IPS-15b (cell line): ENCODE data around the gene C5.
A peak's percentile ranks its signal among the peaks of the same experiment; 100 is the strongest.

Source experiments
- H3K27me3 ChIP-seq: one replicate; pipeline ENCODE4 v1.6.1; 2013; ENCODE audit warnings: low read length; ENCODE audit not compliant: control insufficient read depth, insufficient read depth
- H3K36me3 ChIP-seq: one replicate; pipeline ENCODE4 v1.6.1; 2013; ENCODE audit warnings: low read length; ENCODE audit not compliant: control insufficient read depth, insufficient read depth
- H3K4me1 ChIP-seq: one replicate; pipeline ENCODE4 v1.6.1; 2013; ENCODE audit warnings: mild to moderate bottlenecking, low read length; ENCODE audit not compliant: control insufficient read depth, insufficient read depth
- H3K4me3 ChIP-seq: one replicate; pipeline ENCODE4 v1.5.1; 2013; ENCODE audit warnings: low read depth, low read length
- H3K9ac ChIP-seq: one replicate; pipeline ENCODE4 v1.6.1; 2013; ENCODE audit warnings: low read depth, mild to moderate bottlenecking, low read length
- H3K9me3 ChIP-seq: one replicate; pipeline ENCODE4 v1.6.1; 2013; ENCODE audit warnings: mild to moderate bottlenecking, low read length; ENCODE audit not compliant: control insufficient read depth, insufficient read depth

C5 gene

GRCh38 chr9:121071756-121072421, 21.8 kb upstream of the C5 start:
- no peaks in the 10 kb centered on the region for H3K36me3 ChIP-seq
- H3K9me3 ChIP-seq = no peaks in the 10 kb centered on the region
- H3K27me3 ChIP-seq = peaks cover 87% of the 10 kb centered on the region
- no peak overlapping the region for H3K9ac ChIP-seq
- peaks cover 3% of the 10 kb centered on the region for H3K4me1 ChIP-seq
- peak overlapping the region; percentile 8 for H3K4me3 ChIP-seq

- Histone ChIP-seq H3K4me3 (no peak overlapping the region), H3K36me3 (no peaks in the 10 kb centered on the region), H3K4me1 (peaks cover 3% of the 10 kb centered on the region), H3K9me3 (no peaks in the 10 kb centered on the region), H3K9ac (no peak overlapping the region), H3K27me3 (peaks cover 82% of the 10 kb centered on the region)
Measured at GRCh38 chr9:121071370-121071755, 21.3 kb upstream of the C5 start.

- peaks cover 69% of the 10 kb centered on the region for H3K27me3 ChIP-seq
- no peaks in the 10 kb centered on the region for H3K36me3 ChIP-seq
- H3K4me3 ChIP-seq = no peak overlapping the region
- no peak overlapping the region for H3K9ac ChIP-seq
- H3K9me3 ChIP-seq = no peaks in the 10 kb centered on the region
- no peaks in the 10 kb centered on the region for H3K4me1 ChIP-seq
Measured at GRCh38 chr9:121069396-121069795, 19.3 kb upstream of the C5 start.

- H3K27me3 ChIP-seq = peaks cover 52% of the 10 kb centered on the region
- H3K9me3 ChIP-seq = no peaks in the 10 kb centered on the region
- H3K4me3 ChIP-seq = no peak overlapping the region
- H3K4me1 ChIP-seq = no peaks in the 10 kb centered on the region
- no peaks in the 10 kb centered on the region for H3K36me3 ChIP-seq
- H3K9ac ChIP-seq = no peak overlapping the region
Measured at GRCh38 chr9:121067640-121068039, 17.6 kb upstream of the C5 start.

- Histone ChIP-seq H3K9me3 (no peaks in the 10 kb centered on the region), H3K4me1 (no peaks in the 10 kb centered on the region), H3K9ac (no peak overlapping the region), H3K27me3 (peaks cover 44% of the 10 kb centered on the region), H3K4me3 (no peak overlapping the region), H3K36me3 (no peaks in the 10 kb centered on the region)
Measured at GRCh38 chr9:121066850-121067249, 16.8 kb upstream of the C5 start.

GRCh38 chr9:121059998-121060636, 10.0 kb upstream of the C5 start:
- no peaks in the 10 kb centered on the region for H3K4me1 ChIP-seq
- no peaks in the 10 kb centered on the region for H3K9me3 ChIP-seq
- H3K4me3 ChIP-seq = no peak overlapping the region
- no peaks in the 10 kb centered on the region for H3K27me3 ChIP-seq
- no peaks in the 10 kb centered on the region for H3K36me3 ChIP-seq
- H3K9ac ChIP-seq = no peak overlapping the region

- Histone ChIP-seq H3K27me3 (no peaks in the 10 kb centered on the region), H3K4me1 (no peaks in the 10 kb centered on the region), H3K4me3 (no peak overlapping the region), H3K36me3 (no peaks in the 10 kb centered on the region), H3K9ac (no peak overlapping the region), H3K9me3 (no peaks in the 10 kb centered on the region)
Measured at GRCh38 chr9:121059513-121059912, 9.4 kb upstream of the C5 start.

- no peaks in the 10 kb centered on the region for H3K36me3 ChIP-seq
- no peak overlapping the region for H3K4me3 ChIP-seq
- no peaks in the 10 kb centered on the region for H3K9me3 ChIP-seq
- H3K27me3 ChIP-seq = no peaks in the 10 kb centered on the region
- H3K9ac ChIP-seq = no peak overlapping the region
- H3K4me1 ChIP-seq = peaks cover 5% of the 10 kb centered on the region
Measured at GRCh38 chr9:121057821-121058220, 7.7 kb upstream of the C5 start.

GRCh38 chr9:121055642-121056143, 5.6 kb upstream of the C5 start:
- Histone ChIP-seq H3K9ac (no peak overlapping the region), H3K36me3 (no peaks in the 10 kb centered on the region)

GRCh38 chr9:121053544-121053943, 3.5 kb upstream of the C5 start:
- peaks cover 5% of the 10 kb centered on the region for H3K4me1 ChIP-seq
- H3K9ac ChIP-seq = no peak overlapping the region
- H3K36me3 ChIP-seq = no peaks in the 10 kb centered on the region
- H3K4me3 ChIP-seq = no peak overlapping the region
- no peaks in the 10 kb centered on the region for H3K27me3 ChIP-seq
- H3K9me3 ChIP-seq = no peaks in the 10 kb centered on the region

More at GRCh38 chr9:121055642-121056143, 5.6 kb upstream of the C5 start:
- Histone ChIP-seq H3K4me1 (peaks cover 5% of the 10 kb centered on the region), H3K27me3 (no peaks in the 10 kb centered on the region), H3K4me3 (no peak overlapping the region), H3K9me3 (no peaks in the 10 kb centered on the region)

GRCh38 chr9:121048618-121049017, 1.5 kb downstream of the C5 start:
- no peak overlapping the region for H3K4me3 ChIP-seq
- no peaks in the 10 kb centered on the region for H3K36me3 ChIP-seq

GRCh38 chr9:121048175-121048574, 1.9 kb downstream of the C5 start:
- peaks cover 2% of the 10 kb centered on the region for H3K4me1 ChIP-seq
- no peak overlapping the region for H3K4me3 ChIP-seq
- no peak overlapping the region for H3K9ac ChIP-seq
- no peaks in the 10 kb centered on the region for H3K27me3 ChIP-seq
- H3K9me3 ChIP-seq = no peaks in the 10 kb centered on the region
- no peaks in the 10 kb centered on the region for H3K36me3 ChIP-seq

More at GRCh38 chr9:121048618-121049017, 1.5 kb downstream of the C5 start:
- Histone ChIP-seq H3K4me1 (peaks cover 5% of the 10 kb centered on the region), H3K9me3 (no peaks in the 10 kb centered on the region), H3K27me3 (no peaks in the 10 kb centered on the region), H3K9ac (no peak overlapping the region)
